Hematopoietic multipotent progenitor cell treated with erythropoietin and hydrocortisone succinate and interleukin-3 and kit ligand, for 15 days (in vitro differentiated cells): ENCODE measurements around the gene IL17REL.

Experiments used
- DNase-seq: peaks from one replicate; pipeline ENCODE4 v3.0.0-alpha.2; 2015; ENCODE audit warnings: low spot score

IL17REL gene

DNA sequence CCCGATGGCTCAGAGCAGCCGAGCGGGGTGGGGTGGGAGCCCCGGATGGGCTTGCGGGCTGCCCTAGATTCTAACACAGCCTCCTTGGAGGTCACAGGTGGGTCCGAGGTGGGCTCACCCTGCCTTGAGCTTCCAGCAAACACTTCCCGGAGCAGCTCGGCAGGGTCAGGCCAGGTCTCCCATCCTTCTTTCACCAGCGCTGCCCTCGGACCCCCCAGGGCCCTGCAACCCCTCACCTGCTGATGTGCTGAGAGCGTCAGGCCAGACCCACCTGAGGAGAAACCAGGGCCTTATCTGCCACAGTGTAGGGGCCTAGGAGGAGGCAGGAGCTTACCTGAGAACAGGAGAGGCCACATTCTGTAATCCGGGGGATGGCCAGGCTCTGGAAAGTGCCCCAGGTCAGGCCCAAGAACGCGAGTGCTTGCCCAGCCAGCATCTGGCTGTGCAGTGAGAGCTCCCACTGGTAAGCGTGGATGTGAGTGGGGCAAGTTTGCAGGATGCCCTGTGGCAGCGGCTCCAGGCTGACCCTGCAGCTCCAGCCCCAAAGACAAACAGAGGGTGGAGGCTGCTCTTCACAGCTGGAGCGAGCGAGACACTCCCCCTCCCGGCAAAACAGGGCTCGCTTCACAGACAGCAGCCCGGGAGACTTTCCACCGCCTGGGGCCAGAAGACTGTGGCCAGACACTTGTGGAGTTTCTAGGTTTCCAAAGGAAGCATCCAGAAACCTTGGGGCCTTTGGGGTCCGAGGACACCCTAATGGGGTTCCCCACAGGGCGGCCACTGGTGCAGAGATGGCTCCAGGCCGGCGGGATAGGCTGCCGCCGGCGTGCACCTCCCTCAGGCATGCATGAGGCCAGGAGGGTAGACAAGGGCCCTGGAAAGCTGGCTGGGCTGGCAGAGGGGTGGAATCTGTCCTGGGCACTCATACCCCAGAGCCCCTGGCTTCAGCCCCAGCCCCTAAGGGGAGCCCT, at the start of gene IL17REL:
Gene IL17REL, minus strand, starts transcription at position 555 of the 971 bp plus-strand sequence. Its CDS starts 119 bp downstream, at position 436.
- no peak for DNase-seq

DNA sequence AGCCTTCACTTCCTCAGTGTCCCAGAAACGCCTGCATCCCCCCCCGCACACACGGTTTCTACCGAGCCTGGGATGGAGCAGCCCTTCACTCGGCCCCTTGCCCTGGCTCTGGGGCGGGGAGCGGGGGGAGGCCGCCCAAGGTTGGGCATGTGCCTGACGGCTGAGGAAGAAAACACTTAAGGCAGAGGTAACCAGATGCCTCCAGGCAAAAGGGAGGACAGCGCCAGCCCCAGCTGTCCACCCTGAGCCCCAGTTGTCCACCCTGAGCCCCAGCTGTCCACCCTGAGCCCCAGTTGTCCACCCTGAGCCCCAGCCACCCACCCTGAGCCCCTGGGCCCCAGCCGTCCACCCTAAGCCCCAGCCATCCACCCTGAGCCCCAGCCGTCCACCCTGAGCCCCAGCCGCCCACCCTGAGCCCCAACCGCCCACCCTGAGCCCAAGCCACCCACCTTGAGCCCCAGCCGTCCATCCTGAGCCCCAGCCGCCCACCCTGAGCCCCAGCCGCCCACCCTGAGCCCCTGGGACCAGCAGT, 49.3 kb upstream of the IL17REL start:
- DNase-seq = no peak

DNA sequence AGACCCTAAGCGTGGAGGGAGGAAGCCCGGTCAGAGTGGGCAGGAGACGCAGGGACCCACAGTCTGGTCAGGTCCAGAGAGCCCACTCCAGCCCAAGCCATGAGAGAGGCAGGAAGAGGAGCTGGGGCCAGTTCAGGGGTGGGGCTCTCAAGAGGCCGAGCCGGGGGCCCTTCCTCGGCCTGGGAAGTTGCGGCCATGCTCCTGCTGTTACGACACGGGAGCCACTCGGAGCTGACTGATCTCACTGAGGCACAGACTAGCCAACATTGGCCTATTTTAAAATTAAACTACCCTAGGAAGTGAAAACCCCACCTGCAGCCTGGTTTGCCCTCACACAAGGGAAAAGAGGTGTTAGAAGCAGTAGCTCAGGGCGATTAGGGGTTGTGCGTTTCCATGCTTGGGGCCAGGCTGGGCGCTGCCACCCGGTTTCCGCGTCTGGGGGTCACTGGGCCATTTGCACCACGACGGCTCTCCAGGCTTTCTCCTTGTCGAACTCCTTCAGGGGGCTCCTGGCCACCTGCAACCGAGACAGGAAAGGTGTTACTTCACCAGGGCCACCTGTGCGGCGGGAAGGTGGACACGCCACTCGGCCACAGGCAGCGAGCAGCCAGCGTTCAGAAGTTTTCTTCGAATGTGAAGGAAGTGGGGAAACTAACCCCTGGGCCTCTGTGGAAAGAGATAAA, 48.7 kb upstream of the IL17REL start:
- DNase-seq = no peak

DNA sequence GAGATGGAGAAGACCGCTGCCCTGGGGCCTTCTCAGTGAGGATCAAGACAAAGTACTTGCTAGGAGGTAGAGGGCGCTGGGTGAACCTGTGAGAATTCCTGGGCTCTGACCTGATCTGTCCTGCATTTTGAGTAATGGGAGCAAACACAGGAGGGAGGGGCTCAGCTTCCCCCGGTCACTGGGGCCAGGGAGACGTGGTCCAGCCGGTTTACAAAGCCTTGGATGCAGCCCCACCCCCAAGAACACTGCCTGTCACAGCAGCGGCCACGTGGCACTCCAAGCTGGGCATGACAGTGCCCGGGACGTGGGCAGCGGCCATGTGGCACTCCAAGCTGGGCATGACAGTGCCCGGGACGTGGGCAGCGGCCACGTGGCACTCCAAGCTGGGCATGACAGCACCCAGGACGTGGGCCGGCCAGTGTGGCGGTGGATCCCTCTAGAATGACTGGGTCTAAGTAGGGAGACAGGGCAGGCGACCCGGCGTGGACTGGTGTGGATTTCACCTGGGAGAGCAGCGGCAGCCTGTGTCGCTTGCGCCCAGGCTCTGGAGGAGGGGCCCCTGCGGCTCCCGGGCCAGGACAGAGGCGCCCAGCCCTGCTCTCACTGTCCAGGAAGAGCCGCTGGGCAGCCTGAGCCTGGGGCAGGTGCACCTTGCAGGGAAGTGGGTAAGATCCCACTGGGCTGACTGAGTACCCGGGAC, 48.0 kb upstream of the IL17REL start:
- DNase-seq = no peak

DNA sequence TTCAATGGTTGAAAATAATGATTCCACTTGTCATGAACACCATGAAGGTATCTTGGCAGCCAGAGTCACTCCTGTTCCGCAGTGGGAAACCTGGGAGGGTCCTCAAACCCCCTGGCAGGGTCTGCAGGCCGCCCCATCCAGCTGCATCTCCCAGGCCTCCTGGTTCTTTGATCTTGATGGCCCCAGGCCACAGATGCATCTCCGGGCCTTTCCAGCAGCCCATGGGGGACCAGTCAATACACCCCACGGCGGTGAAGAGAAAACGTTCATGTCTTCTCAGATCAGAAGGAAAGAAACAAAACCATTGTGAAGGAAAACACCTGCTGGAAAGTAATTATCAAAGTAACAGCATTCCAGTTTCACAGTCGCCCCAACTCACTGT, 47.3 kb upstream of the IL17REL start:
- no peak for DNase-seq

DNA sequence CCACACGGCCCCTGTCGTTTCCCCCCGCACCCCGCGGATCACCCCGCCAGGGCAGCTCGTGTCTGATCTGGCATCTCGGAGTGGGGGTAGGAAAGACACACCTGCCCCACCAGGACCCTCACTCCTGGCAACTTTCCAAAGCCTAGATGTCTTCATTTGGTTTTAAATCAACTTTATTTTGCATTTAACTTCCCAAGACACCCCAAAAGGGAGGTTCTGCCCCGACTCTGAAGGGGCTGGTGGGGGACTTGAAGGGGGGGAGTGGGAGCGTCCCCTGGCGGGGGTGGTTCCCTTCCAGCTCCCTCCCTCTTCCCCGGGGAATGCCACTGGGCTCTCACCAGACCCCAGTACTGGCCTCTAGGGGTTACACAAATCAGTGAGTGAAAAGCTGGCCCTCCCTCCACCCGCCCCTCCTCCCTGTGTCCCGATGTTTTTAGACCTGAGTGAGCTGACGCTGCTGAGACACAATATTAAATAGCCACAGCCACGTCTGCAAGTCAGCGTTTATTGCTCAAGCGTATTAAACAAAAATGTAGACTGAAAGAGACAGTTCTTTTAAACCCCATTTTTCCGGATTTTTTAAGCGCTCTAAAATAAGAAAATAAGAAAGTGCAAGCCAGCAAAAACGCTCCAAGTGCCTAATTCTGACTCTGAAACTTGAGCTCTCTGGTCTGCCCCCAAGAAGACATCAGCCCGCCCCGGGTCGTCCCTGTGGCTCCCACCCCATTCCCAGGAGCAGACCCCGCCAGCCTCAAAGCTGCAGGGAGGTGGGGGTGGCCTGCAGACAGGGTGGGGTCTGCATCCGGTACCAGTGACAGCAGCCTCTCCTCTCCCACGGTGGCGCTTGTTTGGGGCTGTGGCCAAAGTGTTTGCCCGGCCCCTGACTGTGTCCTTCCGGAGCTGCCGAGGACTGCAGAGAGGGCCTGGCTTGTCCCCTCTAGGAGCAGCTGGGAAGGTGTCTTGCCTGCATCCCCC, 46.6 kb upstream of the IL17REL start:
- no peak for DNase-seq

DNA sequence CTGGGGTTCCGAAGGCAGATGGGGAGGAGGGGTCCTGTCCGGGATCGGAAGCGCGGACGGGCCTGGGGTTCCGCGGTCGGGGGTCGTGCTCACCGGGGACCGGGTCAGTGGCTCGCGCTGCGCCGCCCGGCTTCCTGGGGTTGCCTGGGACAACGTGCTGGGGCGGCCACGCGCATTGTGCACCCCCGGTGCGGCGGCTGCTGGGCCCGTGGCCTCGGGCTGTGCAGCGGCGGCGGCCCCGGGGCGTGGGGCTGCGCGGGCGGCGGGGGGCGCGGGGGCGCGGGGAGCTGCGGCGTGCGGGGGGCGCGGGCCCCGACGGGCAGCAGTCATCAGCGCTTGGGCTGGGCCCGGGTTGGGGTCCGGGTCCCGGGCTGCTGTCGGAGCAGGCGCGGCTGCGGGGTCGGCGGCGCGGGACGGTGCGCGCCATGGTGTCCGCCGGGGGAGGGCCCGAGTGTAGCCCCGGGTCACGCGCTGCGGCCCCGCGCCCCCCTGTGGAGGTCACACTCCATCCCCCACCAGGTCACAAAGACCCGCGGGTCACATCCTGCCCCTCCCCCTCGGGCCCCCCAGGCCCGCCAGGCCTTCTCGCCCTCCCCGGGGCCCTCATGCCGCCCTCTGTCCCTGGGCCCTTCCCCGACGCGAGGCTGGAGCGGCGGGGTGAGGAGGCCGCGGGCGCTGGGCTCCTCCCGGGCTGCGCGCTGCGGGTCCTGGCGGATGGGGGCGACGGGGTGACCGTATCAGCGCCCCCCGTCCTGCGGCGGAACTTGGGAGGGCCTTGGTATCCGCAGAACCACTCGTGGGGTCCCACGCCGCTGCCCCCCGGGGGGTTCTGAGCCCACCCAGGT, 45.7 kb upstream of the IL17REL start, which contains the start of gene TTLL8:
Gene TTLL8, minus strand, starts transcription at position 238 of the 845 bp plus-strand sequence.
- DNase-seq = no peak

DNA sequence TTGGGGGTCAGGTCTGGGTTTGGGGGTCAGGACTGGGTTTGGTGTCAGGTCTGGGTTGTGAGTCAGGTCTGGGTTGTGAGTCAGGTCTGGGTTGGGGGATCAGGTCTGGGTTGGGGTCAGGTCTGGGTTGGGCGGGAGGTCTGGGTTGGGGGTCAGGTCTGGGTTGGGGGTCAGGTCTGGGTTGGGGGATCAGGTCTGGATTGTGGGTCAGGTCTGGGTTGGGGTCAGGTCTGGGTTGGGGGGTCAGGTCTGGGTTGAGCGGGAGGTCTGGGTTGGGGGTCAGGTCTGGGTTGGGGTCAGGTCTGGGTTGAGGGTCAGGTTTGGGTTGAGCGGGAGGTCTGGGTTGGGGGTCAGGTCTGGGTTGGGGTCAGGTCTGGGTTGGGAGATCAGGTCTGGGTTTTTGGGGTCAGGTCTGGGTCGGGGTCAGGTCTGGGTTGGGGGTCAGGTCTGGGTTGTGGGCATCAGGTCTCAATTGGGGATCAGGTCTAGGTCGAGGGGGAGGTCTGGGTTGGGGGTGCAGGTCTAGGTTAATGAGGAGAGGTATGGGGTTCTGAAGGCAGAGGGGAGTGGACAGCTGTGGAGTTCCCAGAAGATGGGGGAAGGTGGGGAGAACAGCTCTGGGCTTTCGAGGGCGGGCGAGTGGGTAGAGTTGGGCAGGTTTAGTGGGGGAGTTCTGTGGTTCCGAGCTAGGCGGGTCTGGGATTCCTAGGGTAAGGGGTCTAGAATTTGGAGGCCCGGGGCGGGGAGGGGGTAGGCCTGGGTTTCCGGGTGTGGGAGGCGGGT, 44.9 kb upstream of the IL17REL start:
- DNase-seq = no peak

DNA sequence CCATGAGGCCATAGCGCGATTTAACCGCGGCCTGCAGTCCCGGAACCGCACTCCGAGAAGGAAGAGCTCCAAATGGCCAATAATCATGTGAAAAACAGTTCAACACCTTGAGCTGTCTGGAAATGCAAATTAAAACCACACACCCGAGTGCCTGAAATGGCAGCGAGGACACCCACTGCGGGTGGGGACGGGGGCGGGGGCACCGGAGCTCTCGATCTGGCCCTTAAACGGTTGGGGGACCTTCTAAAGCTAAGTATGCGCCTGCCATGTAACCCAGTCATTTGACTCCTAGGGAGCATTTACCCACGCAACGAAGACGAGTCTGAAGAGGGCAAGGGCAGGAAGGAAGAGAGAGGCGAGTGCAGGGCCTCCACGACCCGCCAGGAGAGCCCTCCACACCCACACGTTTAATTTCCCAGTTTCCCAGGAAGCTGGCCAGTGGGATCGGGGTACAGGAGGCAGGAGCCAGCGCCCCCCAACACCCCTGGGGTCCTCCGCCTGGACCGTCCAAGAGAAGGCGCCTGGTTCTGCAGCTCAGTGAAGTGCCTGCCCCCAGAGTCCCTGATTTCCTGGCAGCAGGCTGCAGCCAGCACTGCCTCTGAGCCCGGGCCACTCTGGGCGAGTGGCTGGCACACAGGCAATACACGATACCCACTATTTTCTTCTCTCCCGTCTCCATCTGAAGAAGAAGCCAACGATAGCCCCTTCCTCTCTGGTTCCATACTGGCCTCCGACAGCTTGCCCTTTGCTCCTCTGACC, 43.8 kb upstream of the IL17REL start:
- no peak for DNase-seq

DNA sequence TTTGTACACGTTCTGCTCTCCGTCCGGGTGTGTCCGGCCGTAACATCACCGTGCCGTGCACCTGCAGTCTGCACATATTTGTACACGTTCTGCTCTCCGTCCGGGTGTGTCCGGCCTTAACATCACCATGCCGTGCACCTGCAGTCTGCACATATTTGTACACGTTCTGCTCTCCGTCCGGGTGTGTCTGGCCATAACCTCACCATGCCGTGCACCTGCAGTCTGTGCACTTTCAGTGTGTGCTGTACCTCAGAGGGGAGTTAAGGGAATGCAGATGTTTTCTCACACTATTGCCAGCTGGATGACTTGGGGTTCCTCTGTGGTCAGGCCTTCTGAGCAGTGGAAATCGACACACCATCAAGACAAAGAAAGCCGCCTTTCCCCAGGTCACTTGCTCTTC, 41.3 kb upstream of the IL17REL start:
- DNase-seq = no peak

DNA sequence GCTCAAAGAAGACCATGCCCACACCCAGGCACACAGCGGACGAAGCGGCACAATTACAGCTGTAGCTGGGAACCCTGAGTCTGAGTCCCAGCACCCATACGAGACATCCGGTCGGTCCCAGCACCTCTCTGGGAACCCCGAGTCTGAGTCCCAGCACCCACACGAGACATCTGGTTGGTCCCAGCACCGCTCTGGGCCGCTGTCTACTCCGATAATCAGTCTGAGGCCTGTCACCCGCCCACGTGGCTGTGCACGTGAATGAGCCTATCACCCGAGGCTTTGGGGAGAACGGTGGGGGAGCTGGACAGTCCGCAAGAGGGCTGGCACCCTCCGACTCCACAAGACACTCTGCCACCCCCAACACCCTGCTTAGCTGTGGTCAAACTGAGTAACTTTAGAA, 39.4 kb upstream of the IL17REL start:
- DNase-seq = no peak

DNA sequence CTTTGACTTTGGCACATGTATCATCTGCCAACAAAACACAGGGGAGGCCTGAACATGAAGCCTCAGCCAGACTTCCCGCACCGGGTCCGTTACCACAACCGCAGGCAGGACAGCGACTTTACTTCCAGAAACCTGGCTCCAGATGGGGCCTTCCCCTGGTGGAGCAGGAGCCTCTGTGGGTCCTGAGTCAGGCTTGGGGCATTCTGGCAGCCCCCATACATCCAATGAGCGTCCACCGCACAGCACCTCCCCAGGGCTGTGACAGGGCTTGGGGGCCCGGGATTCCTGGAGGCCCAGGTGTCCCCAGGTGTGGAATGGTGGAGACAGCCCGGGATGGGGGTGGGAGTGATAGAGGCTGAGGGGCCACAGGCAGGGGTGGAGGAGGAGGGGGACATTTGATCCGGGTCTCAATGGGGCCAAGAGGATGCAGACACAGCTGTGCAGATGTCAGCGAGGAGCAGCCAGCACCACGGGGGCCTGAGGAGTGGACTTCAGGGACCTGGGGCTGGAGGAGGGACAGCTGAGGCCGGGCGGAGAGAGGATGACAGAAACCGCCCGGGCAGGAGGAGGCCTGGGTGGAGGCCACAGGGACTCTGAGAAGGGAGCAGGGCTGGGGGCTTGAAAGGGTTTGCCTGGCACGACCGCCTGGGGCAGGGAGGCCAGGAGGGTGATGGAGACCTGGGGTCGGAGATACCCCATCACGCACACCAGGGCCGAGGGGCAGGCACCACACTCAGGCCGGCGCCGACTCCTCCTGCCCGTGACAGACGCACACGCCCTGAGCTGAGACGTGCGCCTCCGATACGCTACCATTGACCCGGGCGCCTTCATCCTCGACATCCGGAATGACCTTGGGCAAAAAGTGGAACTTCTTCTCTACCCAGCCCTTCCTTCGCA, 37.0 kb upstream of the IL17REL start:
- no peak for DNase-seq

DNA sequence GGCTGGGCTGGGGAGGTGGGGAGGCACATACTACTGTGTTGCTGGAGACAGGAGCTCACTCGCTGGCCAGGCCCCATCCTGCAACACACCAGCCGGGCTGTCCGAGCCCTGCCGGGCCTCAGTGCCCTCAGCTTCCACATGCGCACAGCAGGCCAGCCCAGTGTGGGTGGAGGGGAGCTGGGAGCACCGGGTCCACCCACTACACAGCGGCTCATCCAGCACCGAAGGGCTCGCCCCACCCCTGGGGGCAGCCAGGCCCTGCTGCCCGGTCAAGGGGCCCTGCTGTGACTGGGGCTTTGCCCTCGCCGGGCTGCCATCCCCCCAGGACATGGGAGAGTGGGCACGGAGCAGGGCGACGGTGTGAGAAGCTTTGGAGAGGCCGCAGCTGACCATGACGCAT, 36.3 kb upstream of the IL17REL start:
- no peak for DNase-seq

DNA sequence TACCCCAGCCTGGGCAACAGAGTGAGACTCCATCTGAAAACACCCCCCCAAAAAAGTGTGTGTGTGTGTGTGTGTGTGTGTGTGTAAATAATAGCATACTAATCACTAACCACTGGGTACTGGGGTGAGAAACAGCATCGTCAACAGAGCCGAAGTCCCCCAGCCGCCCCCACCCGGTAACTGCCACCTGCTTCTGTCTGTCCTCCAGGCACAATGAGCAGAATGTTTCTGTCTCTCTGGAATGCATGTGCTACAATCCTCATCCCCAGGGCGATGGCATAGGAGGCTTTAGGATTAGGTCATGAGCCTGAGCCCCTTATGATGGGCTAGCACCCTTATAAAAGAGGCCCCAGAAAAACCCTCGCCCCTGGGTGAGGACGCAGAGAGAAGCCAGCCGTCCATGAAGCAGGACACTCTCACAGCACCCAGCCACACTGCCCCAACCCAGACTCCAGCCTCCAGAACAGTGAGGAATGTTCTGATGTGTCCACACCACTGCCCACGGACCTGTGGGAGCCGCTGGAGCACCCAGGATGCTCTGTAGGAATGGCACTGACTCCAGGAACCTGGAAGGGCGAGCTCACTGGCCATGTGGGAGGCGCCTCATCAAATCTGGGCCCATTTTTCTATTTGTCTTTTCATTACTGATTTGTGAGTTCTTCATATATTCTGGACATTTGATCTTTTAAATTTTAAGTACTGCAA, 35.6 kb upstream of the IL17REL start:
- no peak for DNase-seq

DNA sequence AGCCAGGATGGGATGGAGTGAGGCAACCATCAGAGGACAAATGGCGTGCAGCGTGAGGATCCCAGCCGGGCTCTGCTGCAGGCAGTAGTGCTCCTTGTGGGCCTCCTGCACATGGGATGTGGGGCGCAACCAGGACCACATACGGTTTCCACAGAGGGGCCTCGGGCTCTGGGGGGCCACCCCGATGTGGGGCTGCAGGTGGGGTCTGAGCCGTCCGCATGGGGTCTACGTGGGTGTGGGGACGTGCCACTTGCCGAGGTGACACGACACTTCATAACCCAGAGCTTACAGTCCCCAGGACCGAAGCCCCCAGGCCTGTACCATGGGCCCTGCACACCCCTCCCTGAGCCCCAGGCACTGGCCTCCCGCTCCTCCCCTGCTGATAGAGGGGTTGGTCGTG, 34.8 kb upstream of the IL17REL start:
- DNase-seq = no peak

DNA sequence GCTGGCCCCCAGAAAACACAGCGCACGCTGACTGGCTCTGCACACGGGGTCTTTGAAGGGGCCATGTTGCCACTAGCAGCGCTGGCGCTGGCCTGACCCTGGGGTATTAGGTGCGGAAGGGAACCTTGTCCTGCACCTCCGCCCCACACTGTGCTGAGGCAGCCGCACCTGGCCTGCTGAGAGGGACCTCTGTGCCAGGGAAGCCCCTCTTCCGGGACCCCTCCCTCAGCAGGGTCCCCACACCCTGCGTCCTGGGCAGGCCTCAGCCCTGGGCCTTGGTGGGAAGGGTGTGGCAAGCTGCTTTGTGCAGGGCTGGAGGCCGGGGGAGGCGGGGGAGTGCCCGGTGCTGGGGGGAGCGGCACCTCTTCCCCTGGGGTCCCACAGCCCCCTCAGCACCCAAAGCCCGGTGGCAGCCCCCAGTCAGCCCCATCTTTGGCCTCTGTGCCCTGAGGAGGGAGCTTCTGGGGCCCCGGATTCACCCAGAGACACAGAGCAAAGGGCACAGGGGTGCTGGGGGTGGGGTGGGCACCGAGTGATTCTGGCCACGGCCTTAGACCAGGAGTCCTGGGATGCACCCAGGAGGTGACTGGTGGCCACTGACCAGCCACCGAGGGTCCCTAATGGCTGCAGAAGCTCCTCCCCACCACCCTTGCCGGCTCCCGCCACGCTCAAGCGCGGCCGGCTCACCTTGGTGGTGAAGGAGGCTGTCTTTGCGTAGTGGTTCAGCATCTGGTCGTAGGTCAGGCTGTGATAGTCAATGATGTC, 34.1 kb upstream of the IL17REL start:
- no peak for DNase-seq
